ELR (cell line): ENCODE results near the gene MMAB.

Experiments
- DNase-seq: peaks from one replicate; pipeline ENCODE4 v3.0.0-alpha.2; 2015; ENCODE audit warnings: low read depth

The MMAB gene

DNA sequence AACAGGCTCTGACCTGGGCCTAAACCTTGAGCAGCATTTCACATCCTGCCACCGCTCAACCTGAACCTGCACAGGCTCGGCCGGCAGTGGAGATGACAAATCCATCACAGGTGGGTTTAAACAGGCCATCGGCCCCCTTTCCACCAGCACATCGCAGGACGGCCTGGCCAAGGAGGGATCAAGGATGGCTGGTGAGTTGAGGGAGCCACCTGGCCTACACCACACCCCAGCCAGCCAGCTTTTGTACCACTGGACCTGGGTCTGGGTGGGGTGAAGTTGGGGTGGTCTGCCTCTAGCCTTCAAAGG, 14.2 kb downstream of the MMAB start:
- DNase-seq, result no peak

DNA sequence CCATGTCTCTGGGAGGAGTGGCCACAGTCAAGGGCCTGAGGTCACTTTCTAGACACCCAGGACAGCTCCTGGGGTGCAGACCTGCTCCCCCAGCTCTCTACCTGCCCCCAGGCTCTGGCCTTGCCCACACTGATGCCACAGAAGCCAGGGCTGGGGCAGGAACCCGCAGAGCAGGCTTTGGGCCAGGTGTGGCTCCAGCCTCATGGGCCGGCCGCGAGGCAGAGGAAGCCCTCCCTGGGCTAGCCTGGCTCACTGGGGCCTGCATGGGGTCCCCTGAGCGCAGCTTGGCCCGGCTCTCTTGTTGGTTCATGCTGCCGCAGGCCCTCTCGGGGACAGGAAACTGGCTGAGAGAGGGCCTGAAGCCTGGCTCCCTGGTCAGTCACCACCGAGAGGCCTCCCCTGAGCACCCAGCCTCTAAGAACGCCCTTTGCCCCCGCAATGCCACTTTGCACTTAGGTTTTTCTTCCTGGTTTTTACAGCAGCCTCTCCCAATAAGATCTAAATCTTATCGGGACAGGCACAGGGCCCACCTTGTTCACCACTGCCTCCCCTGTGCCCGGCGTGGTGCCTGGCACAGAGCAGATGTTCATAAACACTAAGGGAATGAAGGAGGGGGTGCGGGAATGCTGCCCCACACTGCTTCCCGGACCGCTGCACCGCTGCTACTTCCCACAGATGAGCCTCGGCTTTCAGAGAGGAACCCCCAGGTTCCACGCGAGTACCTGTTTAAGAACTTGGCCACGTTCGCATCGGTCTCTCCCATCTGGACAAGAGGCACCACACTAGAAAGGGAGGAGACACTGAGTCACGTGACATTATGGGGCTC, 14.7 kb downstream of the MMAB start:
- no peak for DNase-seq

DNA sequence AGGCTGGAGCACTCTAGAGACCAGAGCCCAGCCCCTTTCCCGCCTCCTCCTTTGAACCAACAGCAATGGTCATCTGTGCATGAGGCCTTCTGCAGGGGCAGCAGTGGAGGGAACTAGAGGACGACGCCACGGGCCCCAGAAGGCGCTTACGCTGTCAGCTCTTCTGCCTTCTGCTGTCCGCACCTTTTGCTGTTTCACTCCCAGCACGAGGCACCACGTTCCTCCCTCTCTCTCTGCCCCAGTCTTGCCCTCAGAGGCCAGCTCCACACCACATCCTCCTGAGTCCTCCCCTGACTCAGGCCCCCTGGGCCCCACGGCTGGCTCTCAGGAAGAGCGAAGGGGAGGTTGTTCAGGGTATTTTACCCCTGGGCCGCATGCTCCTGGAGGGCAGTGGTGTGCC, 15.5 kb downstream of the MMAB start:
- peak; percentile 39 for DNase-seq

DNA sequence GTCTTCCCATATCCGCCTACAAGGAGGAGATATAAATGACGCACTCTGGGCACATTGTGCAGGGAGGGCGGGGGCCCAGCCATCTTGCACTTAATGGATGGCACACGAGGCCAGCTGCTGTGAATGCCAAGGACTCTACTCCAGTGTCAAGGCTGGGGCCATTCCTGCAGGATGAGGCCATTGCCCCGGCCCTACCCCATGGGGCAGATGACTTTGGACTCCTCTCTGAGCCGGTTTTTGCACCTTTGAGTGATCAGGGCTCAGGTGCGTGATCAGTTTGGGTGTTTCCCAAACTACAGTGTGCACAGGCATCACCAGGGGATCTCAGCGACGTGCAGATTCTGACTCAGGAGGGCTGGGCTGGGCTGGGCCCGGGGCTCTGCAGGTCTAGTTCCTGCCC, 16.1 kb downstream of the MMAB start:
- DNase-seq, result no peak

DNA sequence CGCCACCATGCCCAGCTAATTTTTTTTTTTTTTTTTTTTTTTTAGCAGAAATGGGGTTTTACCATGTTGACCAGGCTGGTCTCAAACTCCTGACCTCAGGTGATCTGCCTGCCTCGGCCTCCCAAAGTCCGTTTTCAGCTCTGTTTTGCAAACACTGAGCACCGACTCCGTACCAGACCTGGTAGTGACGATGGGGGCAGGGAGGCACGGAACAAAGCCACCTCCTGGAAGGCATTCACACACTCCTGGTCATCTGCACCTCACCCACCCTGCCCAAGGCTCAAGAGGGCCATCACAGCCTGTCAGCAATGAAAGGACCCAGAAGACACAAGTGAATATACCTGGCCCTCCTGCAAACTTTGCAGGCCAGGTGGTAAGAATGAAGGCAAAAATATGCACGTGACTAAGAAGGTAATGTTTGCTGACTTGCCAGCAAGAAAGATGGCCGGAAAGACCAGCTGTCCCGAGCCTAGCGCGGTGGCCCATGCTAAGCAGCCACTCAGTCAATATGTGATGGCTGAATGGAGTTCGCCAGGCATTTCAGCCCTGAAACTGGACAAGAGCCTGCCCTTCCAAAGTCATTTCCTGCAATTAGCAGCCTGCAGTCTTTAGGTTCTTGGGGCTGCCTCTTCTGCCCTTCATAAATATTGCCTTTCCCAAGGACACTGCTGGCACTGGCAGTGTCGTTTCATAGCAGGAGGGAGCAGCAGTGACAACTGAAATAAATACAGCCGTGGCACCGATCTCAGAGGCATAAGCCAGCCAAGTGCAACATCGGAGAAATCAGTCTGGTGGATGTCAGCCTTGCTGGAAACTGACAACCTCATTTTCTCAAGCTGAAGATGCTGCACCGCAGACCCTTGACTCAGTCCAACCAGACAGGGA, 17.6 kb downstream of the MMAB start:
- DNase-seq, result no peak

DNA sequence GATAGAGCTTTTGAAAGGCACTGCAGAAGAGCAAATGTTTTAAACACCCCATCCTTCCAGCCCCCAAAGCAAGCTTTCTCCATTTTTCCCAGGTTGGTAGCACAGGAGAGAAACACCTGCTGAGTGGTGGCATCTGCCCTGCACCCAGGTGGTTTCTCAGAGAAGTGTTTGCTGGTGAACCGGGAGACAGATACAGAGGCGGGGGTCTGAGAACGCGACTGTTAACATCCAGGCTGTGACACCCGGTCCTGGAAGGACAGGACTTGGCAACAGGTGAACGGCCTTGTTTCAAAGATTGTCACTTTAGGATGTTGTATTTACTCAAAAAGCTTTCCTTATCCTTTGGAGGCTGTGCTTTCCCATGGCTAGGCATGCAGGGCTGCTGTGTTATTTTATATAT, 18.5 kb downstream of the MMAB start:
- no peak for DNase-seq

DNA sequence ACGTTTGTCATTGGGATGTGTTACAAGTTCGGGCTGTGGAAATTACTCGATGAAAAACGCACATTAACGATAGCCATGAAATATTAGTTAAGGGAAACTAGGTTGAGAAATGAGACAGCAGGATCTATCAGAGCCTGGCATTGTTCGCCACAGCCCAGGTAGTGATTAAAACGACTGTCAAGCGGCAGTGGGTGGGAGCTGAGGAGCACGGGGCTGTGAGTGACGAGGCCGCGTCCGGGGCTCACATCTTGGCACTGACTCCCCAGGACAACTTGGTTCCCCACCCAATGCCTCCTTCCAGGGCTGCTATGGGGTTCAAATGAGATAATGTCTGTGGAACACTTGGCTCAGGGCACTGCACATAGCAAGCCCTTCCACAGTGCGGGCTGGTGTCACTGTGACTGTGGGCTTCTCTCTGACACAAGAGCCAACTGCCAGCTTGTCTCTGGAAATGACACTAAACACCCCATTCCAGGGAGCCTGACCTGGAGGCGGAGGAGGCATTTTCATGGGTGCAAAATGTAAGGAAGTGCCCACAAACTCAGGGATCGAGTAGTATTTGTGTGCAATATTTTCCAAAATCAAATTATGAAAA, 19.3 kb downstream of the MMAB start:
- DNase-seq, result no peak

DNA sequence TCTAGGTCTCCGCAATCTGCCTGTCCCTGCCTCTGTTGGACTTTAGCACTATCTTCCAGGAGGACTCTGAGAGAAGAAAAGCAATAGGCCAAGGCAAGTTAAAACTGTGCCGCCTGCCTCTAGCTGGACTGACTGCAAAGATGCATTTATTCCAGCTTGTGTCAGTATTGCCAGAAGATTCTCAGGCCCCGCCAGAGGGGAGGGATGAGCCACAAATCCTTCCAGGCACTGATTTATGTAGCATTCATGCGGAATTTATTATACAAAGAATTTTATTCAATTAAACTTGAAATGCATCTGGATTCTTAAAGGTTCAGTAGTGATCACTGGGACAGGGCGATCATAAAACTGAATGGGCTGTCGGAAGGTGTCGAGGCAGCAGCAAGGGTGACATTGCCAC, 19.8 kb downstream of the MMAB start:
- DNase-seq, result no peak

DNA sequence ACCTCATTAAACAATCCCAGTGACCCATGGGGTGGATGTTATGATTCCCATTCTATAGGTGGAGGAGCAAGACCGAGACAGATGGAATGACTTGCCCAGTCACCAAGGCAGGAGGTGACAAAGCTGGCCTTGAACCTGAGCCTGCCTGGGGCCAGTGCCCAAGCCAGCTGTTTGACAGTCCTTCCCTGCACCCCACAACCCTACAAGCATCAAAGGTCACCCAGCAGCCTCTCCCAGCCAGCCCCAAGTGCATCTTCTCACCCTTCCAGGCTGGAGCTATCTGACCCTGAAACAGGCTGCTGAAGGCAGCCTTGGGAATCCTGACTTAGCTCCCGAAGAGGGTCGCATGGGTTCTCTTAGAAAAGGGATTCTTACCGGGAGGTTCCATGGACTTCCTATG, 20.3 kb downstream of the MMAB start:
- no peak for DNase-seq

DNA sequence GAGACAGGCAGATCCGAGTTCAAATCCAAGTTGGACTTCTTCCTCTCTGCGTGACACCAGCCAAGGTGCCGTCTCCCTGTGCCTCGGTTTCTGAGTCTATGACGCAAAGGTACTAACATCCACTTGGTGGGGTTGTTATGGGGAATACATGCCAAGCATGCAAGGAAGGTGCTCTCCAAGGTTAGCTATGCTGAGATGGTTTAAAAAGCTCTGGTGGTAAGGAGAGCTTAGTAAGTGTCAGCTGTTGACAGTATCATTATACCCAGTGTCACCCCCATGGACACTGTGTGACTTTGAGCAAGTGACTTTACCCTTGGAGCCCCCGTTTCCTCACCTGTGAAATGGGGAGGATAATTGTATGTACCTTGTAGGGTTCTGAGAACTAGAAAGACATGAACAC, 22.2 kb downstream of the MMAB start:
- no peak for DNase-seq

DNA sequence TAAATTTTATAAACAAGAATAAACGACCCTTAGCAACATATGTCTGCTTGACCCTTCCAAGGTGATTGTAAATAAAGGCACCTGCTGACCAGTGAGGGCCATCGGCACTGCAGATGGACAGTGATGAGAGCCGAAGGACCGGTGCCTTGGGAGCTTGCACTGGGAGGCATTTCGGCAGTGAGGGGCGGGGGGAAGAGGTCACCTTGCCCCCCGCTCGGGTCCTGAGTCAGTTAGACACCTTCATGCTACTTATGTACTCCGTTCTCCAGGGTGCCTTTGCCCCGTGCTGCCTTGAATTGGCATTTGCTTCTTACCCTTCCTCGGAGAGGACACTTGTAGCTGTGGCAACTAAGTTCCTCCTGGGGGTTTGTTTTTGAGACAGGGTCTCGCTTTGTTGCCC, 23.0 kb downstream of the MMAB start:
- DNase-seq, result no peak

DNA sequence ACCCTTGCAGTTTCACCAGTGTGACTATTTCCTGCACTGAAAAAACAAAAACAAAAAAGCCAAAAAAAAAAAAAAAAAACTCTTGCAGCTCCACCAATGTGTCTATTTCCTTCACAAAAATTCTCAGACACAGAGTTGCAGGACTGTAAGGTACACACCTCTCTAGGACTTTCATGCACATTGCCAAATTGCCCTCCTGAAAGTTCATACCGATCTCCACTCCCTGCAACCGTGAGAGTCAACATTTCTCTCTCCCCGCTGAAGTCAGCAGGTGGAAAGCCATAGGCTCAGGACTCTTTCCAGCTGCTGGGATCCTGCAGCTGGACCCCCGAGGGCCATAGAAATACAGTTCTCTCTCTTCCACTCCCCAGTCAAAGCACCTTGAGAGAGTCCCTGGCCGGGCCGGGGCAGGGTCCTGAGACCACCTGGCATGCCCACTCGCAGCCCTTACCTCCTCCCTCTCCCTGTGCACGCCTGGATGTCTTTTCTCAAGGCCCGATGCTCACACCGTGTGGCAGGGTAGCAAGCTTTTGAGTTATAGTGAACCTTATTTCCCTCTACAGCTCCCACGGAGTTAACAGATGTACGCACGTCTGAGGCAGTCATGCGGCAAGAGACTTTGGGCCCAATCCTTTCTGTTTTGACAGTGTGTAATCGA, 23.6 kb downstream of the MMAB start:
- DNase-seq, result no peak

DNA sequence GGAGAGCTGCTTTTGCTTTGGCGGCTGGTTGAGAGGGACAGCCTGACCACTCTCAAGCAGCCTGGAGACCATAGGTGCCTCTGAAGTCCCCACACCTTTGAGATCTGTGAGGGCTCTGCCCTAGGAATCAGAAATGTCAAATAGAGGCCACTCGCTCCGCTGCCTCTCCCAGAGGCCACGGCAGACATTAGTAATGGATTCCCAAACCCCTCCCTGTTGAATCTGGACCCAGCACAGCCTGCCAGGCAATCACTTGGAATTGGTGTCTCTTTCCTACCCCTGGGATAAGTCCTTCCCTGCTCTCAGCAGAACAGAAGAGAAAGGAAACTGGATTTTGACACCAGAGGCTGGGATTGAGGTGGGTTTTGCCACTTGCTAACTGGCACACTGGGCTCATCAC, 25.0 kb downstream of the MMAB start:
- DNase-seq, result no peak

DNA sequence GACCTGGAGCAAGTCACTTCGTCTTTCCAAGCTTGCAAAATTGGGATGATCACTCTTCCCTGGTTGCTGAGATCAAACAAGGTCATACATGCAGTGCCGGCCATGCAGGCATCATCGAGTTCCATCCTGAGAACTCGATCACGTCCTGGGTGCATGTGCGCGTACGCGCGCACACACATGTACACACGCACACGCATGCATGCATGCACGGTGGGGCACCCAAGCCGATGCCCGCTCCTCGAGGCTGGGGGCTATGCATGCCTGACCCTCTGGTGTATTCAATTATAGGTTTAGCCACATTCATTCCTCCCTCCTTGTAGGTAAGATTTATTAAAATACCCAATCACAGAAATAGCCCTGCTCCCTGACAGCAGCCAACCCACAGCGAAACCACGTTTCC, 26.0 kb downstream of the MMAB start:
- no peak for DNase-seq

DNA sequence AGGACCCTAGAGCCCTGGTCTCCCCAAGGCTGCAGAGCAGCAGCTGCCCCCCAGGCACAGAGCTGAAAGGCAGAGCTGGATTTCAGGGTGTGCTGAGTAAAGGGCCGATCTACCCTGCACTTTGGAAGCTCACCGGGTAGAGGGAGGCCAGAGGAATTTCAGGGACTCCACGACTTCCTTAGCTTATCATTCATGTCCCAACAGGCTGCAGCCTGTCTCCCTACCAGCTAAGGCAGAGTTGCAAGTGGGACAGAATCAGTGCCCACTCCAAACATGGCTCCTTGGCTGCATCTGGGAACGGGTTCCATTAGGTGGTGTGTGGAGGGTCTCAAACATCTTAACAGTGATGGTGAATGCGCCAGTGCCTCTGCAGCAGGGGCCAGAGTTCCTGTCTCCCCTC, 27.5 kb downstream of the MMAB start:
- DNase-seq, result no peak

DNA sequence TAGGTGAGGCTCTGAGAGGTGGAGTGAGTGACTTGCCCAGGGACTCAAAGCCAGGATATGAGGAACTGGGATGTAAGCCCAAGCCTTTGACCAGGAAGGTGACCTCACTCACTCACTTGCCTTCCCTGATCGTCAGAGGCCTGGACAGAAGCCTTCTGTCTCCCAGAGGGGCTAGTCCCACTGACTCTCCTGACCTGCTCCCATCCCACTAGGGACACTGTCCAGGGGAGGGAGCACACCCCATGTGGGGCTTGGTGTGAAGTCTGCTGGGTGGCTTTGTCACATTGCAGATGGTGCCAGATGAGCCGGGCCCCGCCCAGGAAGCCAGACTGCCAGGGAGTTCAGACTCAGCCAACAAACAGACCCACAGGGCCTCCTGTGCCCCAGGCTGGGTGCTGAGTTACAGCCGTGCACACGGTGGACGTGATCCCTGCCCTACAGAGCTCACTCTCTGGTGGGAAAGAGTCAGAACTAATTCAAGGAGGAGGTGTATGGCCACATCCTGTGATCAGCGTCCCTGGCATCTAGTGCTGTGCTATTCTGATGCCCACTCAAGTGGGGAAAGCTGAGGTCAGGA, 28.3 kb downstream of the MMAB start:
- DNase-seq, result peak; percentile 71

DNA sequence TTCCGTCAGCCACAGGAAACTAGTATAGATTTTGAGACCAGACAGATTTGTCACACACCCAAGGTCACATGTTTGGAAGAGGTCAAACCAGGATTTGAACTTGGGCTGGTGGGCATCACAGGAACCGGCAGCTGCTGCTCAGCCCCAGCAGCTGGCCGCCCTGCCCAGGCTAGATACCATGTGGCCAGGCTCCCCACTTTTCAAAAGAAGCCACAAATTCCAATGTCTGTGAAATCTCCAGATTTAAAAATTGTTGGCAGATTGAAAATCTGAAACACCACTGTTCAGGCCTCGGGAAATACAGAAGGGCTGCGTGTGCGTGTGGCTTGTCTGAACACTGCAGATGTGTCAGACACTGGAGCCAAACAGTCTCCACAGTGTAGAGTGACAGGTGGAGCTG, 30.4 kb downstream of the MMAB start:
- no peak for DNase-seq

DNA sequence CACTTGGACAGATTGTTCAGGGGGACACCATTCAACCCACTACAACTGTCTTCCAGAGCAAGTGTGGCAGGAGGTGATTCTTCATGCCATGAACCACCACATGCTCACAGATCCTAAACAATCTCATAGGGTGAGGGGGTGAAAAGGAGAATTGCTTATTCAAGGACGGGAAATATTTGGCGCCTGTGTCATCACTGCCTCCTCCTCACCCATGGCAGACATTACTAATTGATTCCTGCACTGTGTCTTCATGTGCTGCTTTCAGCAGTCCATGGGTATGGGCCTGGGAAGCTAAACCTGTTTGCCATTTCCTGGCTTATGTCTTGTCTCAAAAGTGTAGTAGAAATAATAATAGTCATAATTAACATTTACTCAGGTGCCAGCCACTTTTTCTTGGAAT, 31.3 kb downstream of the MMAB start:
- peak; percentile 93 for DNase-seq

DNA sequence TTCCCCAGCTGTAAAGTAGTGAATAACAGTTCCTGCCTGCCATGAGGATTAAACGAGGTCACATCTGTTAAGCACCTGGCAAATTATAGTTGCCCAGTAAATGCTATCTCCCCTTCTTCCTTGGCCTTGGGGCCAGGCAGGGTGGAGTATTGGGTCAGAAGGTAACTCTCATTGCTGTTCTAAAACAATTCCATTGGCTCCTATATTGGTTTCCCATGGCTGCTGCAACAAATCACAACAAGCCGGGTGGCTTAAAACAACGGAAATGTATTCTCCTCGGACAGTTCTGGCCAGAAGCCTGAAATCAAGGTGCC, 31.9 kb downstream of the MMAB start:
- no peak for DNase-seq

DNA sequence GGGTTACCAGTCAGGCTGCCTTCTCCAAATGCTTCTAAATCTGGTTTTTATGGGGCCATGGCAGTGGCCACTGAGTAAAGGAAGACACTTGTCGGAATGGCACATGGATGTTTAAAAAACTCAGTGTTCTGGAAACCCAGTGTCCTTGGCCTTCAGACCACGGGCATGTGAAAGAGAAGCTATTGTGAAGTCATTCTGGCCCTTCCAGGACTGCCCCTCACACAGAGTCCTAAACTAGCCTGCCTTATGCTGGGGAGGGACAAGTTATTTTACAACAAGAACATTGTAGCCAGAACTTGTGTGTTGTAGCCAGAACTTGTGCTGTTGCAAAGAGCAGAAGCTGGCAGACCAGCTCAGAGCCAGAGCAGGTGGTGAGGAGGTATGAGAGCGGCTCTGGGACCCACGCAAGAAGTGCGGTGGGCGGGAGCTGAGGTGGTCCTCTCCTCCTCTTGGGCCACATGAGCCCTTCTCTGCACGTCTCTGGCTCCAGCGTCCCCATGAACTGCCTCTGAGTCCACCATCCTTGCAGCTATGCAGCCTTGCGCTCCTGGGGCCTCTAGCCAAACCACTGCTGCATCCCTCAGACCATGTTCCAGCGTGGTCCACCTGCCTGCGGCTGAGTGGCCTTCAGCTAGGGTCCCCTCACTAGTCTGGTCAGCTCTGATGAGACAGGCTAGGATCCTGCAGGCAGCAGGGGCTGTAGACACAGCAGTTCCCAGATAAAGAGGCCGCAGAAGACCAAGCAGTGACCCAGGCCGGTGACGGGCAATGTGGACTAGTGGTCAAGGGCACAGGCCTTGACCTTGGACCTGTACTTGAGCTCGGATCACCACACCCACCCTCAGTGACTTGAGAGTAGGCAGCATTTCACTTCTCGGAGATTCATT, 32.5 kb downstream of the MMAB start:
- DNase-seq, result no peak

DNA sequence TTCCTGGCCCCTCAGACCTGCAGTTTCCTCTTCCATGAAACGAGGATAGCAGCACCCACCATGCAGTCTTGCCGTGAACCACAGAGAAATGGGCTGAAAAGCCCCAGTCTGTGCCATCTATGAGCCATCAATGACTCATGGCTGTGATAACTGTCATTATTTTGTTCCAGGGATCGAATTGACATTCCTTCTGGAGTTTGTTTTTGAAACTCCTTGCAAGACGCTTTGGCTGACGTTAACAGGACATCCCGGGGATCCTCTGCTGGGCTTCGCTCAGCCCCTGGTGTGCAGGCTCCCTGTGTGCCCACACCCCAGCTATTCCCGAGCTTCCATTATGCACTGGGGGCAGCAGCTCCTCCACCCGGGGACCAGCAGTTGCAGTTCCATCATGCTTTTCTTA, 33.8 kb downstream of the MMAB start:
- DNase-seq, result peak; percentile 89
